Testis (tissue), 2 donors: ENCODE measurements around the gene SETX.

Source experiments
- POLR2A ChIP-seq: fragments of 450-650 bp; IDR thresholded peaks from one replicate; pipeline ENCODE4 v1.6.1; 2017; ENCODE audit warnings: antibody characterized with exemption, mild to moderate bottlenecking, moderate library complexity
- TF ChIP-seq, protein P1 (sequence below), 3 experiments: fragments of 450-650 bp in 2 of 3; fragments of 200-600 bp in 1 of 3; sonication (generic) in 1 of 3; IDR thresholded peaks; one replicate each; pipeline ENCODE4 v1.5.1; 2016 to 2019; ENCODE audit warnings: antibody characterized with exemption in 3 of 3, mild to moderate bottlenecking in 2 of 3, moderate library complexity in 1 of 3

DNA sequence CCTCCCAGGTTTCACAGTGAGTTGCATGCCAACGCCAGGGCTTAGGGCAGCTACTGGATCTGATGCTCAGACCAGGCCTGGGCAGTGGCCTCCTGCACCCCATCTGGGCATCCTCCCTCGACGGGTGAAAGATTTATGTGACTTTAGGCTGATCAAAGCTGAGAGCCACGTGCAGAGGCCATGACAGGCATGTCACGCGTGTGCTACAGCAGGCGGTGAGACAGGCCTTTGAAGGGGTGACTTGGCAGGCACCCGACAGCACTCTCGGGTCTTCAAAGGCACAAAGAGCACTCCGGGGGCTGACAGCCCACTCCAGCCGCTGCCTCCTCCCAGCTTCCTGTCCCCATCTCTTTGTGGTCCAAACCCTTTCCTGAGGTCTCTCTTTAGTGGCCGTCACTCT is 126.7 kb downstream of the SETX start:
- TF ChIP-seq, protein P1, sequence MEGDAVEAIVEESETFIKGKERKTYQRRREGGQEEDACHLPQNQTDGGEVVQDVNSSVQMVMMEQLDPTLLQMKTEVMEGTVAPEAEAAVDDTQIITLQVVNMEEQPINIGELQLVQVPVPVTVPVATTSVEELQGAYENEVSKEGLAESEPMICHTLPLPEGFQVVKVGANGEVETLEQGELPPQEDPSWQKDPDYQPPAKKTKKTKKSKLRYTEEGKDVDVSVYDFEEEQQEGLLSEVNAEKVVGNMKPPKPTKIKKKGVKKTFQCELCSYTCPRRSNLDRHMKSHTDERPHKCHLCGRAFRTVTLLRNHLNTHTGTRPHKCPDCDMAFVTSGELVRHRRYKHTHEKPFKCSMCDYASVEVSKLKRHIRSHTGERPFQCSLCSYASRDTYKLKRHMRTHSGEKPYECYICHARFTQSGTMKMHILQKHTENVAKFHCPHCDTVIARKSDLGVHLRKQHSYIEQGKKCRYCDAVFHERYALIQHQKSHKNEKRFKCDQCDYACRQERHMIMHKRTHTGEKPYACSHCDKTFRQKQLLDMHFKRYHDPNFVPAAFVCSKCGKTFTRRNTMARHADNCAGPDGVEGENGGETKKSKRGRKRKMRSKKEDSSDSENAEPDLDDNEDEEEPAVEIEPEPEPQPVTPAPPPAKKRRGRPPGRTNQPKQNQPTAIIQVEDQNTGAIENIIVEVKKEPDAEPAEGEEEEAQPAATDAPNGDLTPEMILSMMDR (IDR thresholded peaks at IDR 0.05) = no peak
- TF ChIP-seq POLR2A = no peak
